Caco-2 (cell line): ENCODE measurements around the gene RAP1A. TPM values are rescaled to one million over a fixed set of nuclear protein-coding genes. Genes with fewer than 3 reads are reported as not detected.

Source experiments
- BruUV-seq: library from RNA; stranded (reverse); fragments of 400-500 nt; replicated peaks from 2 replicates; lab custom pipeline; 2021; lab: Mats Ljungman, UMichigan
- CTCF ChIA-PET: fragments of 300-600 bp; sonication (Branson Sonifier 250); formaldehyde crosslinking; loops from one replicate; lab custom pipeline; 2022; ENCODE audit warnings: antibody characterized with exemption; lab: Charles Lee
- POLR2A ChIA-PET: fragments of 300-600 bp; sonication (Branson Sonifier 250); formaldehyde crosslinking; loops from one replicate; lab custom pipeline; 2022; ENCODE audit warnings: antibody characterized with exemption; lab: Charles Lee
- DNase-seq, 2 experiments: peaks; one replicate each; pipeline versions ENCODE4 v3.0.0 to v3.0.0-alpha.2; 2020 to 2022
- H3K27me3 ChIP-seq: replicated peaks from 2 replicates; pipeline ENCODE4 v1.6.0; 2011; ENCODE audit warnings: low read length; ENCODE audit not compliant: control insufficient read depth, insufficient read depth
- H3K36me3 ChIP-seq: 2 replicates; pipeline ENCODE4 v1.5.1; 2011; ENCODE audit warnings: low read length; ENCODE audit not compliant: control insufficient read depth, insufficient read depth
- H3K4me1 ChIP-seq: fragments of 250-450 bp; sonication (Bioruptor Pico); 2 replicates; pipeline ENCODE4 v1.5.1; 2020; ENCODE audit warnings: mild to moderate bottlenecking
- H3K4me3 ChIP-seq: 2 replicates; pipeline ENCODE4 v1.5.1; 2011; ENCODE audit warnings: low read depth, mild to moderate bottlenecking, control low read depth, low read length
- H3K9me3 ChIP-seq: fragments of 250-450 bp; sonication (Bioruptor Pico); 2 replicates; pipeline ENCODE4 v1.5.1; 2020; ENCODE audit warnings: mild to moderate bottlenecking, moderate library complexity
- H3K27ac Mint-ChIP-seq: one replicate; pipeline ENCODE4 v1.8.0; 2022; ENCODE audit warnings: mixed read lengths; ENCODE audit not compliant: unreplicated experiment
- H3K27me3 Mint-ChIP-seq: one replicate; pipeline ENCODE4 v1.8.0; 2022; ENCODE audit warnings: mixed read lengths; ENCODE audit not compliant: insufficient read depth, unreplicated experiment
- H3K36me3 Mint-ChIP-seq: one replicate; pipeline ENCODE4 v1.8.0; 2022; ENCODE audit warnings: mild to moderate bottlenecking, mixed read lengths; ENCODE audit not compliant: insufficient read depth, unreplicated experiment
- H3K4me1 Mint-ChIP-seq: one replicate; pipeline ENCODE4 v1.8.0; 2022; ENCODE audit warnings: low read depth, mixed read lengths; ENCODE audit not compliant: unreplicated experiment
- H3K4me3 Mint-ChIP-seq: one replicate; pipeline ENCODE4 v1.8.0; 2022; ENCODE audit warnings: mild to moderate bottlenecking, moderate library complexity, mixed read lengths; ENCODE audit not compliant: unreplicated experiment
- H3K9me3 Mint-ChIP-seq: one replicate; pipeline ENCODE4 v1.8.0; 2022; ENCODE audit warnings: mixed read lengths; ENCODE audit not compliant: unreplicated experiment
- CTCF ChIP-seq, 2 experiments: fragments of 200-600 bp in 1 of 2; IDR thresholded peaks; 1 replicate in 1 of 2; 2 replicates in 1 of 2; pipeline versions ENCODE4 v1.5.1 to v1.8.0; 2011 to 2022; ENCODE audit warnings: antibody characterized with exemption in 1 of 2, control low read depth in 1 of 2, inconsistent platforms in 1 of 2, low read depth in 1 of 2, low read length in 1 of 2, mild to moderate bottlenecking in 1 of 2, moderate library complexity in 1 of 2; ENCODE audit not compliant: insufficient read depth in 1 of 2, severe bottlenecking in 1 of 2, unreplicated experiment in 1 of 2
- intact Hi-C: fragments of 100-400 bp; cut with micrococcal nuclease; formaldehyde crosslinking; loops from one replicate; pipeline ENCODE4 v1.10.0; 2022; ENCODE audit not compliant: unreplicated experiment
- total RNA-seq: library from RNA; stranded (reverse); gene quantifications from 2 replicates; pipeline ENCODE4 v1.2.3, GENCODE V29; 2022

The RAP1A gene
- total RNA-seq, 1 experiment from 2014 or later = 64.1 TPM

DNA sequence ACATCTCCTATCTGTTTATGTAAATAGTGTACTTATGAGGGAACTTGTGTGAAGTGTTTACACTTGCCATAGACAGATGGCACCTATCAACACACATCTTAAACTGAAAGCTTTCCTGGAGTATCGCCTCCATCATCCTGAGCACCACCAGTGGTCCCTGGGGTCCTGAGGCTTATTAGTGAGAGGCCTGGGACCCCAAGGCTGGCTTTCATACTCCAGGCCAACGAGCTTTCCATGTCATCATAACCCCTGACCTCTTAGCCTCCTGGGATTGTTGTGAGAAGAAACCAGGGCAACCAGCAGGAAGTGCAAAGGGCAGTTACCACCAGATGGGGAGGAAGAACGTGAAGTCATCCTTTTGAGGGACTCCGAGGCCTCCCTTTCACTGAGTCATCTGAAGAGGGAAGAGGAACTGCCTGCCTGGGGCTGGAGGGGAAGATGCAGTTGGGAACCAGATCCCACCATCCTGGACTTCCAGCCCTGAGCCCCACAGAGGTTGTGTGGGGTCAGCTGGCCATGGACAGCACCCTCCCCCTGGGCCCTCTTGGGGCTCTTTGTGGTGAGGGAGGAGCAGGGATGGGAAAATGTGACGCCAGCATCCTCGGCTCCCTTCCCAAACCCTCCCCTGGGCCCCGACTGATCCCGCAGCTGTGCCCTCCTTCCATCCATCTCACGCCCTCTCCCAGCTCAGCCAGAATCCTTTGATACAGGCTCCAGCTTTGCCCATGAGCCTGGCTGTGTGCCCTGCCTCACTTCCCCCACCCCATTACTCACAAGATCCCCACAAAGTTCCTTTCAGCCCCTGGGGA lies 113.8 kb downstream of the RAP1A start:
- no peaks in the 10 kb centered on the region for H3K36me3 ChIP-seq
- H3K4me3 Mint-ChIP-seq = no peak overlapping the region
- DNase-seq = peak in 1 of 2 experiments; percentile 25
- intact Hi-C loops = no loop called here
- H3K4me1 ChIP-seq = peaks cover 4% of the 10 kb centered on the region; the same call in 1 of the 2 replicates
- H3K9me3 ChIP-seq = no peaks in the 10 kb centered on the region
- TF ChIP-seq CTCF (IDR thresholded peaks at IDR 0.05; ENCODE audit: insufficient read depth in 1 of 2, low read depth in 1 of 2, low read length in 1 of 2, severe bottlenecking in 1 of 2, unreplicated experiment in 1 of 2) = no peak
- CTCF ChIA-PET = interaction anchor here (1.1 kb wide), 1 partner anchor 14 kb away, joined by 5 read pairs; no protein-coding TSS in a partner anchor
- no peaks in the 10 kb centered on the region for H3K27me3 Mint-ChIP-seq
- no peak overlapping the region for H3K4me3 ChIP-seq
- H3K27me3 ChIP-seq = no peaks in the 10 kb centered on the region
- BruUV-seq = no TSS peak
- no peak overlapping the region for H3K27ac Mint-ChIP-seq
- POLR2A ChIA-PET = no interaction called here
- no peaks in the 10 kb centered on the region for H3K36me3 Mint-ChIP-seq
- peaks cover 18% of the 10 kb centered on the region for H3K4me1 Mint-ChIP-seq
- no peaks in the 10 kb centered on the region for H3K9me3 Mint-ChIP-seq

GRCh38 chr1:111733992-111734341 lies 114.4 kb downstream of the RAP1A start:
- BruUV-seq = no TSS peak
- H3K36me3 ChIP-seq = no peaks in the 10 kb centered on the region
- POLR2A ChIA-PET = no interaction called here
- TF ChIP-seq CTCF (IDR thresholded peaks at IDR 0.05; ENCODE audit: insufficient read depth in 1 of 2, low read depth in 1 of 2, low read length in 1 of 2, severe bottlenecking in 1 of 2, unreplicated experiment in 1 of 2) = no peak
- H3K9me3 ChIP-seq = no peaks in the 10 kb centered on the region
- peaks cover 23% of the 10 kb centered on the region for H3K4me1 Mint-ChIP-seq
- H3K4me3 ChIP-seq = no peak overlapping the region
- no peak overlapping the region for H3K27ac Mint-ChIP-seq
- intact Hi-C loops = no loop called here
- H3K36me3 Mint-ChIP-seq = no peaks in the 10 kb centered on the region
- H3K27me3 ChIP-seq = no peaks in the 10 kb centered on the region
- no peaks in the 10 kb centered on the region for H3K27me3 Mint-ChIP-seq
- DNase-seq = no peak
- H3K9me3 Mint-ChIP-seq = no peaks in the 10 kb centered on the region
- CTCF ChIA-PET = no interaction called here
- peaks cover 4% of the 10 kb centered on the region; the same call in 1 of the 2 replicates for H3K4me1 ChIP-seq
- H3K4me3 Mint-ChIP-seq = no peak overlapping the region

DNA sequence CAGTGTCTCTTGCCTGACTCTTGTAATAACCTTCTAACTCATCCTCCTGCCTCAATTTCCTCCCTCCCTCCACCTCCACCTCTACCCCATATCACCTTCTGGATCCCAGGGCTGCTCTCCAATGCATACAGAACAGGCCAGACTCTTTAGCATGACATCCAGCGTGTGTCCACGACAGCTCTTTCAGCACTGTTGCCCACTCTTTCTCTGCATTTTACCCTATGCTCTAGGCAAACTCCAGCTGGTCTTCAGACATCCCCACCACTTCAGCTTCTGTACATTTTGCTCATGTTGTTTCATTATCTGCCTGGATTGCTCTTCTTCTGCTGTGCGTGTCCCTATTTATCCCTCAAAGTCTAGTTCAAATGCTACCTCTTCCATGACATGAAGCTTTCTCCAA lies 114.8 kb downstream of the RAP1A start:
- TF ChIP-seq CTCF (IDR thresholded peaks at IDR 0.05; ENCODE audit: insufficient read depth in 1 of 2, low read depth in 1 of 2, low read length in 1 of 2, severe bottlenecking in 1 of 2, unreplicated experiment in 1 of 2) = no peak
- intact Hi-C loops = no loop called here
- Mint-ChIP-seq H3K4me1 (peaks cover 24% of the 10 kb centered on the region), H3K27me3 (no peaks in the 10 kb centered on the region), H3K9me3 (no peaks in the 10 kb centered on the region), H3K27ac (no peak overlapping the region), H3K36me3 (peaks cover 3% of the 10 kb centered on the region), H3K4me3 (no peak overlapping the region)
- BruUV-seq = no TSS peak
- Histone ChIP-seq H3K4me3 (no peak overlapping the region), H3K36me3 (no peaks in the 10 kb centered on the region), H3K9me3 (no peaks in the 10 kb centered on the region), H3K4me1 (peaks cover 4% of the 10 kb centered on the region; the same call in 1 of the 2 replicates), H3K27me3 (no peaks in the 10 kb centered on the region)
- CTCF ChIA-PET = no interaction called here
- POLR2A ChIA-PET = no interaction called here
- DNase-seq = no peak
